Common myeloid progenitor, CD34-positive (primary cell): ENCODE measurements around the gene MGAT5B.
A peak's percentile ranks its signal among the peaks of the same experiment; 100 is the strongest.

ENCODE experiments used
- CTCF ChIA-PET: fragments of 350-600 bp; sonication (Branson Sonifier 250); formaldehyde crosslinking; loops from one replicate; lab custom pipeline; 2021; ENCODE audit warnings: antibody characterized with exemption; lab: Charles Lee
- POLR2A ChIA-PET: fragments of 350-600 bp; sonication (Branson Sonifier 250); formaldehyde crosslinking; loops from one replicate; lab custom pipeline; 2021; ENCODE audit warnings: antibody characterized with exemption; lab: Charles Lee
- DNase-seq, 3 donors: peaks; one replicate each; pipeline versions ENCODE4 v3.0.0 to v3.0.0-alpha.2; 2013
- H3K27ac ChIP-seq, 2 experiments: 1 replicate in 1 of 2; 2 replicates in 1 of 2; pipeline ENCODE4 v1.7.0; 2013; ENCODE audit warnings: inconsistent platforms in 2 of 2, low read length in 2 of 2, mild to moderate bottlenecking in 2 of 2, low read depth in 1 of 2, moderate library complexity in 1 of 2; ENCODE audit not compliant: severe bottlenecking in 2 of 2, insufficient read depth in 1 of 2, poor library complexity in 1 of 2
- H3K27me3 ChIP-seq, 5 experiments: replicated peaks in 2 of 5; 1 replicate in 3 of 5; 2 replicates in 2 of 5; pipeline versions ENCODE4 v1.6.1 to v1.7.0; 2013; ENCODE audit warnings: low read length in 4 of 5, mild to moderate bottlenecking in 2 of 5, moderate library complexity in 2 of 5, inconsistent platforms in 1 of 5; ENCODE audit not compliant: insufficient read depth in 5 of 5, control insufficient read depth in 4 of 5
- H3K36me3 ChIP-seq, 4 experiments: 1 replicate in 2 of 4; 2 replicates in 2 of 4; pipeline versions ENCODE4 v1.6.1 to v1.7.0; 2013; ENCODE audit warnings: low read length in 3 of 4, control low read depth in 1 of 4, mild to moderate bottlenecking in 1 of 4; ENCODE audit not compliant: control insufficient read depth in 4 of 4, insufficient read depth in 4 of 4
- H3K4me1 ChIP-seq, 4 experiments: 1 replicate in 3 of 4; 2 replicates in 1 of 4; pipeline versions ENCODE4 v1.6.1 to v1.7.1; 2013; ENCODE audit warnings: low read length in 3 of 4, mild to moderate bottlenecking in 3 of 4, control low read depth in 1 of 4, inconsistent platforms in 1 of 4, moderate library complexity in 1 of 4; ENCODE audit not compliant: control insufficient read depth in 4 of 4, insufficient read depth in 4 of 4; ENCODE audit errors: control extremely low read depth in 1 of 4
- H3K4me3 ChIP-seq, 7 experiments: 1 replicate in 4 of 7; 2 replicates in 3 of 7; pipeline versions ENCODE4 v1.5.1 to v1.7.0; 2013; ENCODE audit warnings: mild to moderate bottlenecking in 7 of 7, low read length in 6 of 7, moderate library complexity in 6 of 7, inconsistent platforms in 2 of 7, low read depth in 2 of 7, control low read depth in 1 of 7; ENCODE audit not compliant: insufficient read depth in 4 of 7, control insufficient read depth in 1 of 7; ENCODE audit errors: extremely low read depth in 1 of 7
- H3K9me3 ChIP-seq, 5 experiments: 1 replicate in 4 of 5; 2 replicates in 1 of 5; pipeline versions ENCODE4 v1.6.1 to v1.7.1; 2013; ENCODE audit warnings: low read length in 4 of 5, mild to moderate bottlenecking in 2 of 5, inconsistent platforms in 1 of 5, low read depth in 1 of 5, moderate library complexity in 1 of 5; ENCODE audit not compliant: control insufficient read depth in 4 of 5, insufficient read depth in 2 of 5; ENCODE audit errors: control extremely low read depth in 1 of 5
- WGBS: methylation state at CpG from one replicate; pipeline ENCODE4 v1.1.5; 2013; ENCODE audit not compliant: insufficient coverage; 5-methylcytosine and 5-hydroxymethylcytosine counted together

The MGAT5B gene

DNA sequence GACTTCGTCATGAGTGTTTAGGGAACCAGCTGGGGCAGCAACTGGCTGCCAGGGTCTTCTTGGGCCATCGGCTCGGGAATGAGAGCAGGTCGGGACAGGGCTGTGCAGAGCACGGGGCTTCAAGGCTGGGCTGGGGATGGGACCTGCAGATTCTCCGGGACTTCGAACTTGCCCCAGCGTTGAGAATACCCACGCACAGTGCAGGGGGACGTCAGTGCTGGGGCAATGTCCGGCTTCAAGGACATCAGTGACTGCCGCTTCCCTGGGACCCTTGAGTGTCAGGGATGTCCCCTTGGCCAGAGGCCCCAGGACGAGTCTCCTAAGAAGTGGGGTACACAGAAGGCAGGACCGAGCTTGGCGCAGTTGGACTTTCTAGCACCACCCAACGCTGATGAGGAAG, 76.3 kb downstream of the MGAT5B start:
- POLR2A ChIA-PET, result no interaction called here
- Histone ChIP-seq H3K27me3 (no peaks in the 10 kb centered on the region), H3K4me3 (no peak overlapping the region), H3K4me1 (peaks cover 0 to 12% (median 9%) of the 10 kb centered on the region in 4 experiments), H3K9me3 (no peaks in the 10 kb centered on the region), H3K27ac (no peak overlapping the region), H3K36me3 (no peaks in the 10 kb centered on the region)
- CTCF ChIA-PET, result no interaction called here
- WGBS, result 98% methylated on average over 16 of the region's 16 CpGs
- DNase-seq, result no peak

- ChIA-PET POLR2A (no interaction called here), CTCF (no interaction called here)
- Histone ChIP-seq H3K27me3 (no peaks in the 10 kb centered on the region), H3K36me3 (no peaks in the 10 kb centered on the region), H3K4me3 (no peak overlapping the region), H3K27ac (no peak overlapping the region), H3K9me3 (no peaks in the 10 kb centered on the region), H3K4me1 (peaks cover 0 to 12% (median 9%) of the 10 kb centered on the region in 4 experiments)
- WGBS, result 92% methylated on average over 15 of the region's 18 CpGs
- no peak for DNase-seq
Observed at GRCh38 chr17:76946111-76946771, 78.0 kb downstream of the MGAT5B start.

DNA sequence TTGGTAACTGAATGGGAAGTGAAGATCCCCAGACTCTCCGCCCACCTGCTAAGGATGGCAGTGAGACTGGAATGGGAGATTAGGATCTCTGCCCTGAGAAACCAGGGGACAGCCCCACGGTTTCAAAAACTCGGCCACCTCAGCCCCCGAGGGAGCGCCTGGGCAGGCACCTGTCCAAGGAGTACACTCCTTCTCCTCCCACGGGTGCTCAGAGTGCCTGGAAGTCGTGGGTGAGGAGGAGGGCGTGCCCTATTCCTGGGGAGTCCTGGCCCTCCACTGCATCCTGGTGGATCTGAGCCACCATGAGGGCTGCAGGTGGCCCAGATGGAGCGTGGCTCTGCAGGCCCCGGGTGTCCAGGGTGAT, 78.5 kb downstream of the MGAT5B start:
- H3K27me3 ChIP-seq, result no peaks in the 10 kb centered on the region
- H3K36me3 ChIP-seq, result no peaks in the 10 kb centered on the region
- H3K4me3 ChIP-seq, result no peak overlapping the region
- H3K27ac ChIP-seq, result no peak overlapping the region
- WGBS, result 82% methylated on average over 7 of the region's 10 CpGs
- ChIA-PET CTCF (no interaction called here), POLR2A (no interaction called here)
- peaks cover 0 to 12% (median 9%) of the 10 kb centered on the region in 4 experiments for H3K4me1 ChIP-seq
- no peaks in the 10 kb centered on the region for H3K9me3 ChIP-seq
- no peak for DNase-seq

- ChIA-PET CTCF (interaction anchor here (1.1 kb wide), 1 partner anchor 22 kb away, joined by 3 read pairs; no protein-coding TSS in a partner anchor), POLR2A (no interaction called here)
- 95% methylated on average over 10 of the region's 10 CpGs for WGBS
- Histone ChIP-seq H3K4me1 (peaks cover 0 to 12% (median 9%) of the 10 kb centered on the region in 4 experiments), H3K27me3 (no peaks in the 10 kb centered on the region), H3K27ac (no peak overlapping the region), H3K4me3 (no peak overlapping the region), H3K36me3 (no peaks in the 10 kb centered on the region), H3K9me3 (no peaks in the 10 kb centered on the region)
- DNase-seq, result no peak
Observed at GRCh38 chr17:76947309-76947708, 79.1 kb downstream of the MGAT5B start.

DNA sequence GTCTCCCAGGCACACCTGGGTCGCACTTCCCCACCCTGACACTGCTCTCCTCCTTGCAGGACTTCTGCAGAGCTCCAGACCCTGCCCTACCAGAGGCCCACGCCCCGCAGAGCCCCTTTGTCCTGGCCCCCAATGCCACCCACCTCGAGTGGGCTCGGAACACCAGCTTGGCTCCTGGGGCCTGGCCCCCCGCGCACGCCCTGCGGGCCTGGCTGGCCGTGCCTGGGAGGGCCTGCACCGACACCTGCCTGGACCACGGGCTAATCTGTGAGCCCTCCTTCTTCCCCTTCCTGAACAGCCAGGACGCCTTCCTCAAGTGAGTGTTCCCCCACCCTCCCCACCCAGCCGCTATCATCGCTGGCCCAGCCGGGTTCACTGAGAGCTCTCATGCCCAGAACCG, 79.6 kb downstream of the MGAT5B start:
- Histone ChIP-seq H3K4me3 (no peak overlapping the region), H3K9me3 (no peaks in the 10 kb centered on the region), H3K36me3 (no peaks in the 10 kb centered on the region), H3K27me3 (no peaks in the 10 kb centered on the region), H3K27ac (no peak overlapping the region), H3K4me1 (peaks cover 0 to 12% (median 9%) of the 10 kb centered on the region in 4 experiments)
- 33% methylated on average over 5 of the region's 17 CpGs for WGBS
- POLR2A ChIA-PET, result no interaction called here
- DNase-seq, result peak; percentile 32 to 86 (median 80)
- CTCF ChIA-PET, result interaction anchor here (1.1 kb wide), 1 partner anchor 21 kb away, joined by 3 read pairs; no protein-coding TSS in a partner anchor

DNA sequence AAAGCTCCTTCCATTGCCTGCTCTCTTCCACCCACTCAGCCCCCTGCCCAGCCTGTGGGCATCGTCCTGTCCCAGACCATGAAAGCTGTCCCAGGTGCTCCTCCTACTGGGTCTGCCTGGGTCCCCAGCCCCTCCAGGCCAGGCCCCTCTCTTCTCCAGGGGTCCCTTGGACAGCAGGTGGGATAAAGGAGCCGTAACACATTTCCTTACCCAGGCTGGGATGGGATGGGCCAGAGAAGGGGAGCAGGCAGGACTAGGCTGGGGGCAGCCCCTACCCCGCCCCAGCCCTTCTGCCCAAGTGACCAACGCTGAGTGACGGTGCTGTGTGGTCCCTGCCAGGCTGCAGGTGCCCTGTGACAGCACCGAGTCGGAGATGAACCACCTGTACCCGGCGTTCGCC, 80.1 kb downstream of the MGAT5B start:
- peaks cover 0 to 12% (median 9%) of the 10 kb centered on the region in 4 experiments for H3K4me1 ChIP-seq
- ChIA-PET CTCF (interaction anchor here (1.1 kb wide), 1 partner anchor 21 kb away, joined by 3 read pairs; no protein-coding TSS in a partner anchor), POLR2A (no interaction called here)
- H3K4me3 ChIP-seq, result no peak overlapping the region
- no peaks in the 10 kb centered on the region for H3K9me3 ChIP-seq
- H3K36me3 ChIP-seq, result no peaks in the 10 kb centered on the region
- WGBS, result 98% methylated on average over 8 of the region's 10 CpGs
- H3K27ac ChIP-seq, result no peak overlapping the region
- no peak for DNase-seq
- H3K27me3 ChIP-seq, result no peaks in the 10 kb centered on the region

DNA sequence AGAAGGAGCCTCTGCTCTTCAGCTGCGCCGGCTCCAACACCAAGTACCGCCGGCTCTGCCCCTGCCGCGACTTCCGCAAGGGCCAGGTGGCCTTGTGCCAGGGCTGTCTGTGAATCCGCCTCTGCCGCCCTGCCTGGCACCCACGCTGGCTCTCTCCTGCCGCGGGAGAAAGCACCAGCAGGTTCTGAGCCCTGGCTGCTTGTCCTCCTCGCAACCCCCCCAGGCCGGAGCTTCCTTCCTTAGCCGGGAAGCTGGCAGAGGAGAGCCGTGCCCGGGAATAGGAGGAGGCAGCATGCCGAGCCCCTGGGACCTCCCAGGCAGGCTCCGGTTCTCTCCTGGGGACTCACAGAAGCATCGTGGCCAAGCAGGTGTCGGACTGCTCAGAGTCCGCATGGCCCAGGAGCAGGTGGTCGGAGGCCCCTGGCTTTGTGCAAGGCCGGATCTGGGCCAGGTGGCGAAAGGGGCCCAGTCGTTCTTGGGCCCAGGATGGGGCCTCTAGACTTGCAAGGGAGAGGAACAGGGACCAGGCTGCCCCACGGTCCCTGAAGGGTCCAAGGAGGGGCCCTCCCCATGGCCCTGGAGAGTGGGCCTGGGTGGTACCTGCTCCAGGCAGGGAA, 80.6 kb downstream of the MGAT5B start:
- Histone ChIP-seq H3K36me3 (no peaks in the 10 kb centered on the region), H3K9me3 (no peaks in the 10 kb centered on the region), H3K4me1 (peaks cover 0 to 12% (median 9%) of the 10 kb centered on the region in 4 experiments), H3K27ac (no peak overlapping the region), H3K27me3 (no peaks in the 10 kb centered on the region), H3K4me3 (no peak overlapping the region)
- DNase-seq, result peak in 1 of 3 donors; percentile 21
- ChIA-PET POLR2A (no interaction called here), CTCF (no interaction called here)
- WGBS, result 95% methylated on average over 22 of the region's 27 CpGs
